Left kidney (tissue), 2 donors: ENCODE results near the gene HAVCR2. TPM values are rescaled to one million over a fixed set of nuclear protein-coding genes. Genes with fewer than 3 reads are reported as not detected.

ENCODE experiments used
- DNase-seq: peaks from one replicate; pipeline ENCODE4 v3.0.0-alpha.2; 2013
- polyA plus RNA-seq: library from polyadenylated mRNA; unstranded; fragments of 120-200 nt; gene quantifications from one replicate; pipeline ENCODE4 v1.2.1, GENCODE V29; 2013; ENCODE audit not compliant: insufficient read length

The HAVCR2 gene
- polyA plus RNA-seq, 1 donor, result 18.2 TPM

- DNase-seq, result no peak
Observed at GRCh38 chr5:157046041-157046440, 62.8 kb downstream of the HAVCR2 start.

GRCh38 chr5:157045601-157046000 lies 63.2 kb downstream of the HAVCR2 start:
- no peak for DNase-seq

- DNase-seq, result no peak
Observed at GRCh38 chr5:157038568-157039187, 70.2 kb downstream of the HAVCR2 start.

Other genes starting within 250 kb of the HAVCR2 start
- 0.68 TPM for gene TIMD4, start 145.8 kb downstream of the HAVCR2 start, polyA plus RNA-seq
- gene HAVCR1, start 49.9 kb downstream of the HAVCR2 start, polyA plus RNA-seq, result 4.6 TPM
- 24.3 TPM for gene MED7, start 33.8 kb upstream of the HAVCR2 start, polyA plus RNA-seq
- gene GARIN3, start 57.2 kb upstream of the HAVCR2 start, polyA plus RNA-seq, result not detected
- 0.23 TPM for gene ITK, start 71.8 kb upstream of the HAVCR2 start, polyA plus RNA-seq
- gene CYFIP2, start 157.1 kb upstream of the HAVCR2 start, polyA plus RNA-seq, result 124 TPM